ENCODE results near the gene MAST2.

DNA sequence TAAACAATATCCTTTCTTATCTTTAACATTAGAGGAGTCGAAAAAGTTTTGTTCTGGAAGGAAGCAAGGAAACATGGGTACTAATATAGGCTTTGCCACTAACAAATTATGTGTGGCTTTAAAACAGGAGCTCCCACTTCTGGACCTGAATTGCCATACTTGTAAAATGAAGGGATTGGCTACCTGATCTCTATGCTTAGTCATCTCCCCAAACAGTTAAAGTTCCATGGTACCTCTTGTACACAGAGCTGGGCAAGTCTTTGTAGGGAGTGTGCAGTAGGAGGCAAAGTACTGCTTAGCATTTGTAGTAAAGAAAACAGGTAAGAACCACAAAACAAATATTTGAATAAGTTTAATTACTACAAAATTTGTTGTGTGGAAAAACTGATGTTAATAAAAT lies 81.3 kb downstream of the MAST2 start:
- TF ChIP-seq, protein P1, sequence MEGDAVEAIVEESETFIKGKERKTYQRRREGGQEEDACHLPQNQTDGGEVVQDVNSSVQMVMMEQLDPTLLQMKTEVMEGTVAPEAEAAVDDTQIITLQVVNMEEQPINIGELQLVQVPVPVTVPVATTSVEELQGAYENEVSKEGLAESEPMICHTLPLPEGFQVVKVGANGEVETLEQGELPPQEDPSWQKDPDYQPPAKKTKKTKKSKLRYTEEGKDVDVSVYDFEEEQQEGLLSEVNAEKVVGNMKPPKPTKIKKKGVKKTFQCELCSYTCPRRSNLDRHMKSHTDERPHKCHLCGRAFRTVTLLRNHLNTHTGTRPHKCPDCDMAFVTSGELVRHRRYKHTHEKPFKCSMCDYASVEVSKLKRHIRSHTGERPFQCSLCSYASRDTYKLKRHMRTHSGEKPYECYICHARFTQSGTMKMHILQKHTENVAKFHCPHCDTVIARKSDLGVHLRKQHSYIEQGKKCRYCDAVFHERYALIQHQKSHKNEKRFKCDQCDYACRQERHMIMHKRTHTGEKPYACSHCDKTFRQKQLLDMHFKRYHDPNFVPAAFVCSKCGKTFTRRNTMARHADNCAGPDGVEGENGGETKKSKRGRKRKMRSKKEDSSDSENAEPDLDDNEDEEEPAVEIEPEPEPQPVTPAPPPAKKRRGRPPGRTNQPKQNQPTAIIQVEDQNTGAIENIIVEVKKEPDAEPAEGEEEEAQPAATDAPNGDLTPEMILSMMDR (IDR thresholded peaks at IDR 0.05) = no peak
- no peak for TF ChIP-seq POLR2A (IDR thresholded peaks at IDR 0.05)
- TF ChIP-seq POLR2AphosphoS5 (IDR thresholded peaks at IDR 0.05) = no peak

Data from breast epithelium (tissue), 3 donors.